Subcutaneous adipose tissue (tissue), 4 donors: ENCODE measurements around the gene MORC1. TPM values are rescaled to one million over a fixed set of nuclear protein-coding genes. Genes with fewer than 3 reads are reported as not detected.

Source experiments
- total RNA-seq, 4 donors: library from RNA; depleted of rRNA; stranded (reverse); fragments of >200 nt; gene quantifications; one replicate each; pipeline ENCODE4 v1.1.0, GENCODE V29; 2016
- TF ChIP-seq, protein P1 (sequence below): fragments of 450-650 bp; IDR thresholded peaks from one replicate; pipeline ENCODE4 v1.5.1; 2016; ENCODE audit warnings: low read depth, mild to moderate bottlenecking, control low read depth, antibody characterized with exemption, moderate library complexity

The MORC1 gene
- total RNA-seq, 4 donors from 2014 or later, result 0.17 TPM; not detected in 3

DNA sequence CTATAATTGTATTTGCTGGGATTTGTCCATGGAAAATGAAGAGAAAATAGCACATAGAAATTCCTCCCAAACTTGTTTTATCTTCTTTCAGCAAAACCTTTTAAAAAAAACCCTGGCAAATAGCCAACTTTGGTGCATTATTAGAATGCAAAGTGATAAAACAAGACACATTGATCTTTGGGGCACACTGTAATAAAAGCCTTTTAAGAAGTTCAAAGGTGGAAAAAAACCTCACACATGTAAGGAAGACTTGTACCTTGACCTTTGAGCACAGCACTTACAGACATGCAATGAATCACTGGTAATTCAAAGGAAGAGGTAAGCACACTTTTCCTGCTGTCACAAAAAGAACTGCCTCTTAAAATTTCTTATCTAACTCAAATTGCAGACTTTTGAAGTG lies 8.0 kb upstream of the MORC1 start:
- TF ChIP-seq, protein P1, sequence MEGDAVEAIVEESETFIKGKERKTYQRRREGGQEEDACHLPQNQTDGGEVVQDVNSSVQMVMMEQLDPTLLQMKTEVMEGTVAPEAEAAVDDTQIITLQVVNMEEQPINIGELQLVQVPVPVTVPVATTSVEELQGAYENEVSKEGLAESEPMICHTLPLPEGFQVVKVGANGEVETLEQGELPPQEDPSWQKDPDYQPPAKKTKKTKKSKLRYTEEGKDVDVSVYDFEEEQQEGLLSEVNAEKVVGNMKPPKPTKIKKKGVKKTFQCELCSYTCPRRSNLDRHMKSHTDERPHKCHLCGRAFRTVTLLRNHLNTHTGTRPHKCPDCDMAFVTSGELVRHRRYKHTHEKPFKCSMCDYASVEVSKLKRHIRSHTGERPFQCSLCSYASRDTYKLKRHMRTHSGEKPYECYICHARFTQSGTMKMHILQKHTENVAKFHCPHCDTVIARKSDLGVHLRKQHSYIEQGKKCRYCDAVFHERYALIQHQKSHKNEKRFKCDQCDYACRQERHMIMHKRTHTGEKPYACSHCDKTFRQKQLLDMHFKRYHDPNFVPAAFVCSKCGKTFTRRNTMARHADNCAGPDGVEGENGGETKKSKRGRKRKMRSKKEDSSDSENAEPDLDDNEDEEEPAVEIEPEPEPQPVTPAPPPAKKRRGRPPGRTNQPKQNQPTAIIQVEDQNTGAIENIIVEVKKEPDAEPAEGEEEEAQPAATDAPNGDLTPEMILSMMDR, result no peak

DNA sequence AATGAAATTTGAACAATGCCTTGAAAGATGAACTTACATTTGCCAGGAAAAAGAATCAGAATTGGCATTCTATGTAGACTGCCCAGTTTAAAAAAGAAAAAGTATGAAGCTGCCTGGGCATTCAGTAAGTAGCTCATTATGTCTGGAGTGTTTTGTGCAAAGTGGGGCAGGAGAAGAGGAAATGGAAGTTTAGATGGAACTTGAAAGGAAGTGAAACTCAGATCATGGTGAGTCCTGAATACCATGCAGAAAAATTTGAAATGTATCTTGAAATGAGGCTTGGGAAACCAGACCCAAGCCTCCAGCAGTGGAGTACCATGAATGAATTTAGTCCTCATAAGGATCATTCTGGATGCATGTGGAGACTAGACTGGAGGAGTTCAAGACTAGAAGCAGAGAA lies 4.8 kb upstream of the MORC1 start:
- TF ChIP-seq, protein P1, result no peak

DNA sequence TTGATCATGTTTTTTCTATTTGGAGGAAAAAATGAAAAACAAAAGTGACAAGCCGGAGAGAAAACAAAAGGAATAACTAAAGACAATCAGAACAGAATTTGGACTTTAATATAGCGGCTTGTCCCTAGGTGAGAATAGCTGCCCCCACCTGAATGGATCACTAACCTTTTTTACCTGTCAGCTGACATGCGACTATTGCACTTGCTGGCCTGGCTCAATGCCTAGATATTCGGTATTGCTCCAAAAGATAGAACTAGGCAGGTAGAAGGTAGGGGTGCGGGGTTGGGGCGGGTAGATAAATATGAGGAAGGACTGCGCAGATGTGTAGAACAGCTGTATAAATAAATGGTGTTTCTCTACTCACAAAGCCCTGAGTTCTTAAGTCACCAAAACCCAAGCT lies 650 bp upstream of the MORC1 start:
- TF ChIP-seq, protein P1, result no peak

DNA sequence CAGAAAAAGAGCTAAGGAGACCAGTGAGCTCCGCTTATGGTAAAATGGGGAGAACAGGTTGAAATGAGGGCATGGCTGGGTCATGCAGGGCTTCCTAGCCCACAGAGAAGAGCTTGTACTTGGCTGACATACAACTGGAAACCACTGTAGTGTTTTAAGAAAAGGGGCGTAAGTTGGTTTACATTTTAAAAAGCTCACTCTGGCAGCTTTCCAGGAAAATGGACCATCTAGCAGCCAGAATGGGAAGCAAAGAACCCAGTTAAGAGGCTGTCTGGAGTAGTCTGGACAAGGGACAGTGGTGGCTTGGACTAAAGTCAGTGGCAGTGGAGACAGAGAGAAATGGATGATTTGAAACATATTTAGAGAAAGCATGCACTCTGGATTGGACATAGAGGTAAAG lies 1.9 kb downstream of the MORC1 start:
- TF ChIP-seq, protein P1, result no peak

DNA sequence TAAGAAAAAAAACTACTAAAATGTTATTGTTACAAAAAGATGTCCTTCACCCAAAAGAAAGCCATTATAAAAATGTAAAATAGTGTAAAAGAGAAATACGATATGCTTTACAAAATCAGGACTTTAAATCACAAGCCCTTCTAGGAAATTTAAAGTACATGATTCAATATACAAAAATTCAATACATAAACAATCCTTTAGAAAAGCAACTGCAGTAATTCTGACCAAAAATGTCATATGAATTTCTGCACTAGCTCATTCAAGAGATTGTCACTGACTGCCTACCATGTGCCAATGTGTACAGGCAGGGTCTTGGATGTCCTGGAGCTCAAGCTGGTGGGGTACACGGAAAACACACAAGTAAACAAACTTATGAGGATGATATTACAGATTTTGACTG lies 2.5 kb downstream of the MORC1 start:
- TF ChIP-seq, protein P1, result no peak

DNA sequence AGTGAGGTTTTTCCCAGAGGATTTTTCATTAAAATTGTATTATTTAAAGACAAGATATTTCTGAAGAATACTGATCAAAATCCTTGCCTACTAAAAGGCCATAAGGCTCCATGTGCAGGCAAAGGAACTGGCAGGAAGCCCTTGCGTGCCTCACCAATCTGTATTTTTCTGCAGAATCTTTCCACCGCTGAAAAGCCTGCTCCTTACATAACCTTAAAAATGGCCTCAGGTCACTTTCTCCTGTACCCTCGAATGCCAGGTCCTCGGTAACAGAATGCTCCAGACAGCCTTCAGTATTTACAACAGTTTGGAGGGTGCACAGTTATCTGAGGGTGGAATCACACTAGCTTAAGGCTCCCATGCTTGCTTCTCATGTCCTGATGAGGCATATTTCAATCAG lies 3.2 kb downstream of the MORC1 start:
- TF ChIP-seq, protein P1, result no peak

DNA sequence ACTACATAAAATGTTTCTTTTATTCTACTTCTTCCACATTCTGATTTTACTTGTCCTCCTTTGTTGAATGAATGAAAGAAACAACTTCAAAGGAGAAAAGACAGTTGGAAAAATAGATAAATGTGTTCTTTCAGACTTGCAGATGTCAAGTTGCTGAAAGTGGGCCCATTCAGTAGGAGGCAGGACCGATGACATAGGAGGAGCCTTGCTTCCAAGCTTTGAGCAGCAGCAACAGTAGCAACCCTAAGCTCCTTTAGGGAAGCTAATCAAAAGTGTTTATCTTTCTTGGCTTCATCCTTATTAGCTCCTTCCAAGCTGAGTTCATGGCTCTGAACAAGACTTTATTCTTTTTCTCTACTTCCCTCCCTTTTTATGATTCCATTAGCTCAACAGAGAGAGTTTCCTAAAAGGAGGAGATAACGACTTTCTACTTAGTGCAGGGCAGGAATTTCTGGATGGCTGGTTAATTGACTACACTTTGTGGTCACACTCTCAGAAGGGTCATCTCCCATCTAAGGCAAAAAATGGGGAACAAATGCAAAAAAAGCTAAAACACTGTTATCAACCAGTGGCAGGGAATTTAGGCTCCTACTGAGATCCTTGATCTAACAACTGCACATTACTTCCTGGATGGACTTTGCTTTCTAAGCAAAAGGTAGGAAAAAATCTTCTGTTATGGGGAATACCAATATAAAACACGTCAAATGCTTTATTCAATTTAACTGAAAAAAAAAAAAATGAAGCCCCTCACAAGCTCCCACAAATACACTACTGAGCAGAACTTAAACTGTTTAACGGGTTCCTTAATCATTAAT lies 4.8 kb downstream of the MORC1 start:
- TF ChIP-seq, protein P1, result no peak
